H9 (cell line): ENCODE measurements around the gene RICTOR. TPM values are rescaled to one million over a fixed set of nuclear protein-coding genes. Genes with fewer than 3 reads are reported as not detected.

Source experiments
- DNase-seq: peaks from one replicate; pipeline ENCODE4 v3.0.0-alpha.2; 2017
- H2AFZ ChIP-seq: one replicate; pipeline ENCODE4 v1.6.1; 2013; ENCODE audit warnings: mild to moderate bottlenecking, low read length, control low read depth, moderate library complexity
- H2AK5ac ChIP-seq: 2 replicates; pipeline ENCODE4 v1.6.1; 2013; ENCODE audit warnings: low read length, control low read depth, mixed read lengths; ENCODE audit not compliant: insufficient read length
- H2BK120ac ChIP-seq: one replicate; pipeline ENCODE4 v1.6.1; 2013; ENCODE audit warnings: low read depth, mild to moderate bottlenecking, low read length, control low read depth, inconsistent platforms; ENCODE audit not compliant: poor library complexity, severe bottlenecking
- H2BK12ac ChIP-seq: 2 replicates; pipeline ENCODE4 v1.6.1; 2013; ENCODE audit warnings: low read length, control low read depth, mixed read lengths, low read depth; ENCODE audit not compliant: insufficient read length
- H2BK15ac ChIP-seq: 2 replicates; pipeline ENCODE4 v1.6.1; 2013; ENCODE audit warnings: low read depth, low read length, control low read depth
- H2BK20ac ChIP-seq: one replicate; pipeline ENCODE4 v1.6.1; 2013; ENCODE audit warnings: low read depth, mild to moderate bottlenecking, low read length, control low read depth, inconsistent platforms; ENCODE audit not compliant: poor library complexity, severe bottlenecking
- H2BK5ac ChIP-seq: 2 replicates; pipeline ENCODE4 v1.6.1; 2013; ENCODE audit warnings: low read length, control low read depth, mixed read lengths; ENCODE audit not compliant: insufficient read length
- H3K14ac ChIP-seq: 2 replicates; pipeline ENCODE4 v1.6.1; 2013; ENCODE audit warnings: low read length, control low read depth; ENCODE audit not compliant: insufficient read depth
- H3K18ac ChIP-seq: 2 replicates; pipeline ENCODE4 v1.6.1; 2013; ENCODE audit warnings: low read depth, mild to moderate bottlenecking, mixed read lengths, low read length, control low read depth; ENCODE audit not compliant: insufficient read length
- H3K23ac ChIP-seq: 2 replicates; pipeline ENCODE4 v1.6.1; 2013; ENCODE audit warnings: low read length, control low read depth, mixed read lengths, low read depth; ENCODE audit not compliant: insufficient read length
- H3K23me2 ChIP-seq: 2 replicates; pipeline ENCODE4 v1.6.1; 2013; ENCODE audit warnings: low read depth, mild to moderate bottlenecking, mixed read lengths, low read length, control low read depth; ENCODE audit not compliant: insufficient read length, poor library complexity, severe bottlenecking
- H3K27ac ChIP-seq: 2 replicates; pipeline ENCODE4 v1.5.1; 2013; ENCODE audit warnings: low read length, control low read depth, mixed read lengths, low read depth; ENCODE audit not compliant: insufficient read length
- H3K27me3 ChIP-seq: 2 replicates; pipeline ENCODE4 v1.6.1; 2013; ENCODE audit warnings: low read length, control low read depth, inconsistent platforms; ENCODE audit not compliant: insufficient read depth
- H3K4ac ChIP-seq: 2 replicates; pipeline ENCODE4 v1.6.1; 2013; ENCODE audit warnings: low read depth, mild to moderate bottlenecking, control low read depth, inconsistent platforms, low read length, moderate library complexity
- H3K4me1 ChIP-seq: 2 replicates; pipeline ENCODE4 v1.6.1; 2013; ENCODE audit warnings: low read length, control low read depth, inconsistent platforms; ENCODE audit not compliant: insufficient read depth
- H3K4me2 ChIP-seq: 2 replicates; pipeline ENCODE4 v1.6.1; 2013; ENCODE audit warnings: low read length, control low read depth, mixed read lengths; ENCODE audit not compliant: insufficient read length, insufficient read depth
- H3K56ac ChIP-seq: 2 replicates; pipeline ENCODE4 v1.6.1; 2013; ENCODE audit warnings: low read depth, mild to moderate bottlenecking, mixed read lengths, low read length, control low read depth; ENCODE audit not compliant: insufficient read length
- H3K79me1 ChIP-seq: 2 replicates; pipeline ENCODE4 v1.6.1; 2013; ENCODE audit warnings: low read depth, mild to moderate bottlenecking, moderate library complexity, low read length, control low read depth, inconsistent platforms; ENCODE audit not compliant: insufficient read depth, poor library complexity, severe bottlenecking
- H3K79me2 ChIP-seq: 2 replicates; pipeline ENCODE4 v1.6.1; 2013; ENCODE audit warnings: low read length, control low read depth, inconsistent platforms; ENCODE audit not compliant: insufficient read depth
- H3K9ac ChIP-seq: 2 replicates; pipeline ENCODE4 v1.6.1; 2013; ENCODE audit warnings: low read length, control low read depth, mixed read lengths; ENCODE audit not compliant: insufficient read length; ENCODE audit errors: extremely low read depth
- H3K9me3 ChIP-seq: one replicate; pipeline ENCODE4 v1.6.1; 2013; ENCODE audit warnings: low read depth, low read length, inconsistent platforms; ENCODE audit not compliant: control insufficient read depth
- H3T11ph ChIP-seq: one replicate; pipeline ENCODE4 v1.6.1; 2013; ENCODE audit warnings: mild to moderate bottlenecking, low read length, control low read depth, inconsistent platforms
- H4K20me1 ChIP-seq: one replicate; pipeline ENCODE4 v1.6.1; 2013; ENCODE audit not compliant: control insufficient read depth, insufficient read length, insufficient read depth
- H4K5ac ChIP-seq: 2 replicates; pipeline ENCODE4 v1.6.1; 2013; ENCODE audit warnings: low read depth, mild to moderate bottlenecking, mixed read lengths, low read length, control low read depth; ENCODE audit not compliant: insufficient read length
- H4K8ac ChIP-seq: replicated peaks from 2 replicates; pipeline ENCODE4 v1.6.1; 2013; ENCODE audit warnings: low read length, control low read depth, mixed read lengths, low read depth; ENCODE audit not compliant: insufficient read length
- H4K91ac ChIP-seq: 2 replicates; pipeline ENCODE4 v1.6.1; 2013; ENCODE audit warnings: low read depth, mild to moderate bottlenecking, moderate library complexity, mixed read lengths, low read length, control low read depth; ENCODE audit not compliant: insufficient read length
- H3K27ac Mint-ChIP-seq, 3 experiments: 2 replicates in 2 of 3; 3 replicates in 1 of 3; pipeline ENCODE4 v1.8.0; 2020 to 2021; ENCODE audit warnings: mixed read lengths in 3 of 3, mild to moderate bottlenecking in 1 of 3, moderate library complexity in 1 of 3
- H3K27me3 Mint-ChIP-seq: 2 replicates; pipeline ENCODE4 v1.8.0; 2021; ENCODE audit warnings: low read depth, mild to moderate bottlenecking, moderate library complexity, mixed read lengths
- H3K36me3 Mint-ChIP-seq, 3 experiments: 2 replicates in 2 of 3; 3 replicates in 1 of 3; pipeline ENCODE4 v1.8.0; 2020 to 2021; ENCODE audit warnings: low read depth in 3 of 3, mixed read lengths in 3 of 3; ENCODE audit not compliant: insufficient read depth in 1 of 3
- H3K4me1 Mint-ChIP-seq, 2 experiments: 2 replicates each; pipeline ENCODE4 v1.8.0; 2020; ENCODE audit warnings: mixed read lengths in 2 of 2
- H3K4me3 Mint-ChIP-seq, 2 experiments: 2 replicates in 1 of 2; 3 replicates in 1 of 2; pipeline ENCODE4 v1.8.0; 2020 to 2021; ENCODE audit warnings: mild to moderate bottlenecking in 2 of 2, mixed read lengths in 2 of 2, moderate library complexity in 1 of 2
- H3K9me3 Mint-ChIP-seq, 2 experiments: 2 replicates in 1 of 2; 3 replicates in 1 of 2; pipeline ENCODE4 v1.8.0; 2020; ENCODE audit warnings: mild to moderate bottlenecking in 2 of 2, mixed read lengths in 2 of 2, moderate library complexity in 1 of 2
- CTCF ChIP-seq: fragments of 200-600 bp; sonication (generic); conservative IDR thresholded peaks from 3 replicates; pipeline ENCODE4 v1.8.0; 2021; ENCODE audit warnings: antibody characterized with exemption, mild to moderate bottlenecking
- WGBS: extraction: QIAGEN DNeasy Blood & Tissue Kit; methylation state at CpG from one replicate; pipeline ENCODE4 v1.1.7; 2013; ENCODE audit warnings: missing lambda C conversion rate, low lambda C conversion rate, mixed read lengths; ENCODE audit not compliant: insufficient read length; ENCODE audit errors: extremely low coverage; 5-methylcytosine and 5-hydroxymethylcytosine counted together
- total RNA-seq: library from RNA; stranded (reverse); gene quantifications from 2 replicates; pipeline ENCODE4 v1.2.1, GENCODE V29; 2021

Gene RICTOR
- total RNA-seq, 1 experiment from 2014 or later, result 20.9 TPM

- Histone ChIP-seq H3K27me3 (no peaks in the 10 kb centered on the region), H2BK15ac (no peak overlapping the region), H3K4ac (no peak overlapping the region), H3K27ac (no peak overlapping the region), H3K4me2 (no peak overlapping the region), H3K79me1 (no peaks in the 10 kb centered on the region), H4K20me1 (no peaks in the 10 kb centered on the region), H3K23me2 (no peaks in the 10 kb centered on the region), H3K79me2 (no peaks in the 10 kb centered on the region), H2AK5ac (no peak overlapping the region), H3K4me1 (no peaks in the 10 kb centered on the region), H4K5ac (no peak overlapping the region), H3K23ac (no peak overlapping the region), H2BK120ac (no peak overlapping the region), H2BK20ac (no peak overlapping the region), H3K9me3 (no peaks in the 10 kb centered on the region), H2BK5ac (no peak overlapping the region), H3K56ac (no peak overlapping the region), H3K9ac (no peak overlapping the region), H3T11ph (no peak overlapping the region), H3K18ac (no peak overlapping the region), H4K91ac (no peak overlapping the region), H2BK12ac (no peak overlapping the region), H3K14ac (no peak overlapping the region), H2AFZ (no peak overlapping the region), H4K8ac (no peak overlapping the region)
- Mint-ChIP-seq H3K4me1 (no peaks in the 10 kb centered on the region), H3K27me3 (no peaks in the 10 kb centered on the region), H3K4me3 (no peak overlapping the region), H3K27ac (no peak overlapping the region), H3K36me3 (no peaks in the 10 kb centered on the region), H3K9me3 (no peaks in the 10 kb centered on the region)
- TF ChIP-seq CTCF, result no peak
- DNase-seq, result no peak
- WGBS, result no CpG with 5 or more reads among the region's 6 CpGs
These were observed 26.2 kb upstream of the RICTOR start for GRCh38 chr5:39100301-39100850.
